Hindlimb muscle (tissue), 1 donor: ENCODE results near the gene GNAT1. TPM values are rescaled to one million over a fixed set of nuclear protein-coding genes. Genes with fewer than 3 reads are reported as not detected.
"Not testable (repeated sequence)": the region's sequence is repeated elsewhere in the genome, so short reads cannot be mapped to it uniquely, and the experiment has no call there.

Experiments used
- DNase-seq: peaks from one replicate; pipeline ENCODE4 v3.0.0-alpha.2; 2013
- polyA plus RNA-seq: library from polyadenylated mRNA; unstranded; fragments of 120-200 nt; gene quantifications from one replicate; pipeline ENCODE4 v1.2.1, GENCODE V29; 2013; ENCODE audit not compliant: insufficient read length

Gene GNAT1
- polyA plus RNA-seq, 1 donor = 0.37 TPM

GRCh38 chr3:50203809-50204803 lies 12.7 kb downstream of the GNAT1 start:
- no peak for DNase-seq

- DNase-seq = no peak
Observed at GRCh38 chr3:50204804-50205412, 13.5 kb downstream of the GNAT1 start, which contains the start of gene SLC38A3. TSS of gene SLC38A3 (plus strand) at chr3:50205271. CDS start at chr3:50214200, 8,929 bp downstream.

- no peak for DNase-seq
Observed at GRCh38 chr3:50205413-50206276, 14.2 kb downstream of the GNAT1 start.

- DNase-seq = no peak
Observed at GRCh38 chr3:50207359-50208042, 16.1 kb downstream of the GNAT1 start.

- no peak for DNase-seq
Observed at GRCh38 chr3:50208677-50209344, 17.4 kb downstream of the GNAT1 start.

GRCh38 chr3:50210176-50210509 lies 18.7 kb downstream of the GNAT1 start:
- DNase-seq = no peak

- DNase-seq = no peak
Observed at GRCh38 chr3:50210510-50211367, 19.3 kb downstream of the GNAT1 start.

- DNase-seq = not testable (repeated sequence)
Observed at GRCh38 chr3:50211368-50211717, 19.9 kb downstream of the GNAT1 start.

- DNase-seq = no peak
Observed at GRCh38 chr3:50211930-50212329, 20.5 kb downstream of the GNAT1 start.

GRCh38 chr3:50212502-50212901 lies 21.1 kb downstream of the GNAT1 start:
- no peak for DNase-seq

- DNase-seq = no peak
Observed at GRCh38 chr3:50212971-50213370, 21.6 kb downstream of the GNAT1 start.

- no peak for DNase-seq
Observed at GRCh38 chr3:50213373-50213772, 22.0 kb downstream of the GNAT1 start.

- DNase-seq = no peak
Observed at GRCh38 chr3:50214824-50215223, 23.4 kb downstream of the GNAT1 start.

GRCh38 chr3:50215529-50215928 lies 24.1 kb downstream of the GNAT1 start:
- DNase-seq = no peak

- DNase-seq = no peak
Observed at GRCh38 chr3:50217681-50218080, 26.3 kb downstream of the GNAT1 start.

GRCh38 chr3:50218448-50218847 lies 27.0 kb downstream of the GNAT1 start:
- no peak for DNase-seq

- DNase-seq = no peak
Observed at GRCh38 chr3:50219285-50219684, 27.9 kb downstream of the GNAT1 start.

- no peak for DNase-seq
Observed at GRCh38 chr3:50220109-50220508, 28.7 kb downstream of the GNAT1 start.

GRCh38 chr3:50221051-50221410 lies 29.6 kb downstream of the GNAT1 start:
- no peak for DNase-seq

- no peak for DNase-seq
Observed at GRCh38 chr3:50221411-50222168, 30.2 kb downstream of the GNAT1 start.
